Stomach (tissue), 4 donors: Measurements from ENCODE around the gene OR2G3.

Experiments used
- POLR2A ChIP-seq, 4 donors: fragments of 450-650 bp; IDR thresholded peaks; one replicate each; pipeline ENCODE4 v1.6.1; 2016; ENCODE audit warnings: antibody characterized with exemption in 4 of 4, control low read depth in 2 of 4, mild to moderate bottlenecking in 1 of 4, moderate library complexity in 1 of 4
- POLR2AphosphoS5 ChIP-seq, 3 donors: sonication (generic); formaldehyde crosslinking; IDR thresholded peaks; one replicate each; pipeline ENCODE4 v1.6.1; 2016; ENCODE audit warnings: antibody characterized with exemption in 3 of 3
- TF ChIP-seq, protein P1 (sequence below), 7 experiments: fragments of 450-650 bp in 4 of 7; fragments of 200-600 bp in 3 of 7; sonication (generic) in 3 of 7; IDR thresholded peaks; one replicate each; pipeline ENCODE4 v1.5.1; 2016 to 2019; ENCODE audit warnings: antibody characterized with exemption in 7 of 7, control low read depth in 2 of 7, mild to moderate bottlenecking in 1 of 7

DNA sequence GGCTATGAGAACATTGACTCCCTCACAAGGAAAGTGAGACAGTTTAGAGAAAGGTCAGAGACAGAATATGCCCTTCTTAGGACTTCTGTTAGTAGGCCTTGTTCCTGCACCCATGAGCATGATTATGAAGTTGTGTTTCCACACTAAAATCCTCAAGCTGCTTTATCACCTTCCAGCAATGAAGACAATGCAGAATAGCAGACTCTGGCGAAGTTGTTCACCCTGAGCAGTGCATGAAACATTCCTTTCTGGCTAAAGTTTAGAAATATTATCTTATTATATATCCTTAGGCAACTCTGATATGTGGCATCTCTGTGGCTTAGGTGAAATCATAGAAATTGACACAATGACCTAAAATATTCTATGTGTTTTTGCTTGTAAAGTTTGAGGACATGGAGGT lies 31.1 kb upstream of the OR2G3 start:
- TF ChIP-seq, protein P1, sequence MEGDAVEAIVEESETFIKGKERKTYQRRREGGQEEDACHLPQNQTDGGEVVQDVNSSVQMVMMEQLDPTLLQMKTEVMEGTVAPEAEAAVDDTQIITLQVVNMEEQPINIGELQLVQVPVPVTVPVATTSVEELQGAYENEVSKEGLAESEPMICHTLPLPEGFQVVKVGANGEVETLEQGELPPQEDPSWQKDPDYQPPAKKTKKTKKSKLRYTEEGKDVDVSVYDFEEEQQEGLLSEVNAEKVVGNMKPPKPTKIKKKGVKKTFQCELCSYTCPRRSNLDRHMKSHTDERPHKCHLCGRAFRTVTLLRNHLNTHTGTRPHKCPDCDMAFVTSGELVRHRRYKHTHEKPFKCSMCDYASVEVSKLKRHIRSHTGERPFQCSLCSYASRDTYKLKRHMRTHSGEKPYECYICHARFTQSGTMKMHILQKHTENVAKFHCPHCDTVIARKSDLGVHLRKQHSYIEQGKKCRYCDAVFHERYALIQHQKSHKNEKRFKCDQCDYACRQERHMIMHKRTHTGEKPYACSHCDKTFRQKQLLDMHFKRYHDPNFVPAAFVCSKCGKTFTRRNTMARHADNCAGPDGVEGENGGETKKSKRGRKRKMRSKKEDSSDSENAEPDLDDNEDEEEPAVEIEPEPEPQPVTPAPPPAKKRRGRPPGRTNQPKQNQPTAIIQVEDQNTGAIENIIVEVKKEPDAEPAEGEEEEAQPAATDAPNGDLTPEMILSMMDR (IDR thresholded peaks at IDR 0.05): no peak
- TF ChIP-seq POLR2A (IDR thresholded peaks at IDR 0.05) (no peak), POLR2AphosphoS5 (IDR thresholded peaks at IDR 0.05) (no peak)
